K562 (cell line): Measurements from ENCODE around the gene IGF2BP3. TPM values are rescaled to one million over a fixed set of nuclear protein-coding genes. Genes with fewer than 3 reads are reported as not detected.

Experiments used
- ATAC-seq: fragments of 200-7000 bp; cut with Tn5 transposase; 3 replicates; pipeline ENCODE4 v1.9.1; 2020; ENCODE audit warnings: moderate library complexity
- BruUV-seq: library from RNA; stranded (reverse); fragments of 400-500 nt; replicated peaks from 2 replicates; lab custom pipeline; 2021; lab: Mats Ljungman, UMichigan
- CTCF ChIA-PET: fragments of 300-600 bp; formaldehyde crosslinking; extraction: SDS; loops from one replicate; lab custom pipeline; 2021; ENCODE audit warnings: low intra/inter-chr PET ratio; lab: Yijun Ruan, JAX
- POLR2A ChIA-PET: fragments of 300-600, 350-650 bp; sonication (Branson Sonifier 250); formaldehyde crosslinking; extraction: SDS; loops from one replicate; lab custom pipeline; 2021; ENCODE audit warnings: antibody characterized with exemption, inconsistent platforms; lab: Yijun Ruan, JAX
- DNase-seq, 4 experiments: peaks; one replicate each; pipeline versions ENCODE4 v3.0.0 to v3.0.0-alpha.2; 2011 to 2018; ENCODE audit warnings: low spot score in 3 of 4, mixed read lengths in 3 of 4; ENCODE audit errors: extremely low read depth in 1 of 4
- FAIRE-seq: peaks from 2 replicates; lab custom pipeline; 2011; peaks lifted over from hg19 to GRCh38; lab: Jason Lieb, UNC
- H2AFZ ChIP-seq: 2 replicates; pipeline ENCODE4 v1.6.0; 2011; ENCODE audit warnings: low read depth, low read length, control low read depth, inconsistent platforms
- H3K27ac ChIP-seq: fragments of 200-600 bp; 3 replicates; pipeline ENCODE4 v1.8.0; 2011; ENCODE audit warnings: low read depth, mild to moderate bottlenecking, control low read depth, inconsistent platforms, low read length, moderate library complexity, mixed read lengths; ENCODE audit errors: extremely low read depth
- H3K27me3 ChIP-seq, 2 experiments: fragments of 300-600 bp in 1 of 2; 2 replicates in 1 of 2; 3 replicates in 1 of 2; pipeline versions ENCODE4 v1.6.0 to v1.8.0; 2011; ENCODE audit warnings: inconsistent platforms in 2 of 2, low read length in 2 of 2, mild to moderate bottlenecking in 1 of 2, mixed read lengths in 1 of 2, moderate library complexity in 1 of 2; ENCODE audit not compliant: control insufficient read depth in 2 of 2, insufficient read depth in 2 of 2
- H3K36me3 ChIP-seq: fragments of 300-600 bp; 3 replicates; pipeline ENCODE4 v1.8.0; 2011; ENCODE audit warnings: mild to moderate bottlenecking, low read length, inconsistent platforms; ENCODE audit not compliant: control insufficient read depth, insufficient read depth
- H3K4me1 ChIP-seq, 2 experiments: fragments of 200-600 bp in 1 of 2; replicated peaks in 1 of 2; 2 replicates in 1 of 2; 3 replicates in 1 of 2; pipeline versions ENCODE4 v1.5.1 to v1.8.0; 2011; ENCODE audit warnings: inconsistent platforms in 2 of 2, low read length in 2 of 2, mild to moderate bottlenecking in 1 of 2, mixed read lengths in 1 of 2, moderate library complexity in 1 of 2; ENCODE audit not compliant: control insufficient read depth in 2 of 2, insufficient read depth in 2 of 2
- H3K4me2 ChIP-seq: 2 replicates; pipeline ENCODE4 v1.6.1; 2011; ENCODE audit warnings: low read length, control low read depth, inconsistent platforms, mixed read lengths; ENCODE audit not compliant: insufficient read depth
- H3K4me3 ChIP-seq: fragments of 200-600 bp; sonication (generic), shearing (Covaris generic); 2 replicates; pipeline ENCODE4 v1.5.1; 2016; ENCODE audit warnings: control low read depth, inconsistent platforms
- H3K79me2 ChIP-seq: fragments of 200-600 bp; 3 replicates; pipeline ENCODE4 v1.8.0; 2011; ENCODE audit warnings: low read length, inconsistent platforms; ENCODE audit not compliant: control insufficient read depth, insufficient read depth
- H3K9ac ChIP-seq, 2 experiments: 2 replicates each; pipeline versions ENCODE4 v1.6.0 to v1.6.1; 2011; ENCODE audit warnings: low read depth in 2 of 2, low read length in 2 of 2, control low read depth in 1 of 2, inconsistent platforms in 1 of 2, mild to moderate bottlenecking in 1 of 2, mixed read lengths in 1 of 2; ENCODE audit not compliant: insufficient read depth in 1 of 2
- H3K9me1 ChIP-seq: one replicate; pipeline ENCODE4 v1.6.0; 2011; ENCODE audit warnings: inconsistent platforms, mild to moderate bottlenecking, low read length, moderate library complexity; ENCODE audit not compliant: control insufficient read depth, insufficient read depth
- H3K9me3 ChIP-seq: replicated peaks from 2 replicates; pipeline ENCODE4 v1.5.1; 2011; ENCODE audit warnings: low read depth, low read length, inconsistent platforms; ENCODE audit not compliant: control insufficient read depth, insufficient read depth
- H4K20me1 ChIP-seq: replicated peaks from 2 replicates; pipeline ENCODE4 v1.6.1; 2011; ENCODE audit warnings: low read length, inconsistent platforms, mixed read lengths; ENCODE audit not compliant: control insufficient read depth, insufficient read depth
- DDX20 ChIP-seq: fragments of 450-650 bp; IDR thresholded peaks from 2 replicates; pipeline ENCODE4 v1.6.1; 2016; ENCODE audit warnings: missing genetic modification characterization, low read depth, mild to moderate bottlenecking, missing compliant biosample characterization, moderate library complexity
- ETS1 ChIP-seq: conservative IDR thresholded peaks from 2 replicates; pipeline ENCODE4 v1.6.1; 2011; ENCODE audit warnings: low read depth, mild to moderate bottlenecking, low read length; ENCODE audit not compliant: control insufficient read depth
- FOXK2 ChIP-seq, 2 experiments: fragments of 450-650 bp; IDR thresholded peaks in 1 of 2; conservative IDR thresholded peaks in 1 of 2; 2 replicates each; pipeline ENCODE4 v1.6.1; 2016; ENCODE audit warnings: low read depth in 2 of 2, mild to moderate bottlenecking in 1 of 2
- IRF9 ChIP-seq: fragments of 450-650 bp; IDR thresholded peaks from 2 replicates; pipeline ENCODE4 v1.6.1; 2016; ENCODE audit warnings: missing biosample characterization, missing genetic modification characterization
- KLF1 ChIP-seq: fragments of 450-650 bp; IDR thresholded peaks from 2 replicates; pipeline ENCODE4 v1.6.1; 2016; ENCODE audit warnings: missing genetic modification characterization, missing compliant biosample characterization
- MEF2A ChIP-seq: IDR thresholded peaks from 2 replicates; pipeline ENCODE4 v1.6.1; 2011; ENCODE audit warnings: low read depth, mild to moderate bottlenecking, low read length, moderate library complexity; ENCODE audit not compliant: control insufficient read depth
- NFXL1 ChIP-seq: fragments of 450-650 bp; formaldehyde crosslinking; IDR thresholded peaks from 2 replicates; pipeline ENCODE4 v1.4.0; 2021; ENCODE audit warnings: mild to moderate bottlenecking
- POLR3A ChIP-seq: IDR thresholded peaks from 2 replicates; pipeline ENCODE4 v1.6.1; 2011; ENCODE audit warnings: borderline replicate concordance, mild to moderate bottlenecking, moderate library complexity; ENCODE audit not compliant: insufficient read length, insufficient read depth; ENCODE audit errors: extremely low read depth
- SAFB ChIP-seq: fragments of 200-400 bp; formaldehyde crosslinking; IDR thresholded peaks from 2 replicates; pipeline ENCODE4 v1.6.1; 2017; ENCODE audit warnings: low read depth, low read length, borderline replicate concordance
- STAT5A ChIP-seq: IDR thresholded peaks from 2 replicates; pipeline ENCODE4 v1.6.1; 2012; ENCODE audit warnings: low read length, inconsistent platforms, borderline replicate concordance
- ZKSCAN1 ChIP-seq: fragments of 150-350 bp; IDR thresholded peaks from 2 replicates; pipeline ENCODE4 v1.6.1; 2016; ENCODE audit warnings: low read depth, low read length
- ZNF507 ChIP-seq: conservative IDR thresholded peaks from 2 replicates; pipeline ENCODE4 v1.6.1; 2017; ENCODE audit warnings: missing genetic modification characterization, missing compliant biosample characterization
- WGBS: fragments of 100-300 bp; shearing (Covaris generic); methylation state at CpG from one replicate; pipeline ENCODE4 v1.1.6; 2016; ENCODE audit warnings: low coverage, mixed read lengths; ENCODE audit not compliant: insufficient coverage; ENCODE audit errors: missing lambda C conversion rate; 5-methylcytosine and 5-hydroxymethylcytosine counted together
- in situ Hi-C: fragments of 300-500 bp; cut with MboI; formaldehyde crosslinking; loops from 4 replicates; pipeline ENCODE4 v1.15.0; 2018; ENCODE audit warnings: inconsistent platforms, mixed read lengths
- intact Hi-C: fragments of 100-400 bp; cut with micrococcal nuclease; formaldehyde crosslinking; loops from 2 replicates; pipeline ENCODE4 v1.14.2; 2022
- polyA plus RNA-seq, 8 experiments: library from polyadenylated mRNA; depleted of rRNA in 4 of 8; stranded (reverse) in 5 of 8; unstranded in 3 of 8; fragments of >200 nt; fragmentation: Nextera tagmentation in 2 of 8; fragmentation: Illumina TruSeq in 1 of 8; extraction: Ambion mirVana in 2 of 8; extraction: Trizol in 1 of 8; gene quantifications; 2 replicates each; pipeline versions ENCODE4 v1.2.1 to v1.2.3, GENCODE V29; 2011 to 2014; ENCODE audit warnings: inconsistent platforms in 1 of 8, missing spikeins in 1 of 8
- total RNA-seq, 7 experiments: library from RNA; depleted of rRNA in 6 of 7; stranded (reverse); fragments of >200 nt in 6 of 7; fragmentation: Illumina TruSeq in 2 of 7; extraction: Trizol in 2 of 7; gene quantifications; 2 replicates each; pipeline versions ENCODE4 v1.2.1 to v1.2.3, GENCODE V29; 2011 to 2021; ENCODE audit warnings: low replicate concordance in 1 of 7

The IGF2BP3 gene
- total and polyA plus RNA-seq, 9 of the 15 experiments (the other 6 are each of a cell fraction or from before 2014, with no cell fraction given): 8.4 to 88.1 (median 61.2) TPM

- BruUV-seq: no TSS peak
- CTCF ChIA-PET: no interaction called here
- H3K9me1 ChIP-seq: no peaks in the 10 kb centered on the region
- no peak overlapping the region; the same call in 2 of the 3 replicates for H3K27ac ChIP-seq
- DNase-seq: no peak
- in situ Hi-C loops: no loop called here
- no peak overlapping the region for H3K4me2 ChIP-seq
- H3K79me2 ChIP-seq: 0 out of 3 replicates have a peak, but pooled peaks cover 14% of the 10 kb centered on the region
- TF ChIP-seq ZKSCAN1 (0 out of 2 replicates have a peak, but pooled peaks have one; percentile 58), SAFB (no peak), KLF1 (tag) (no peak)
- 77% methylated on average over 4 of the region's 4 CpGs for WGBS
- peaks cover 65% of the 10 kb centered on the region for H3K36me3 ChIP-seq
- POLR2A ChIA-PET: interaction anchor here (1.2 kb wide), 1 partner anchor 25 kb away, joined by 3 read pairs; no protein-coding TSS in a partner anchor
- H3K4me3 ChIP-seq: no peak overlapping the region
- H3K27me3 ChIP-seq: no peaks in the 10 kb centered on the region
- no peaks in the 10 kb centered on the region for H4K20me1 ChIP-seq
- H3K9ac ChIP-seq: no peak overlapping the region
- no peak overlapping the region for H2AFZ ChIP-seq
- FAIRE-seq: no peak
- intact Hi-C loops: no loop called here
- no peaks in the 10 kb centered on the region for H3K4me1 ChIP-seq
- ATAC-seq: peak; percentile 62
- no peaks in the 10 kb centered on the region for H3K9me3 ChIP-seq
Measured at GRCh38 chr7:23397241-23397640, 73.0 kb downstream of the IGF2BP3 start.

GRCh38 chr7:23396222-23397015 lies 73.9 kb downstream of the IGF2BP3 start:
- intact Hi-C loops (no loop called here), in situ Hi-C loops (no loop called here)
- no peaks in the 10 kb centered on the region for H4K20me1 ChIP-seq
- H3K4me1 ChIP-seq: no peaks in the 10 kb centered on the region
- DNase-seq: no peak
- no peak overlapping the region for H3K9ac ChIP-seq
- FAIRE-seq: no peak
- ChIA-PET POLR2A (interaction anchor here (1.2 kb wide), 1 partner anchor 25 kb away, joined by 3 read pairs; no protein-coding TSS in a partner anchor), CTCF (no interaction called here)
- H3K36me3 ChIP-seq: peaks cover 65% of the 10 kb centered on the region; the same call in 2 of the 3 replicates
- no TSS peak for BruUV-seq
- H3K9me3 ChIP-seq: no peaks in the 10 kb centered on the region
- H3K79me2 ChIP-seq: peaks cover 14% of the 10 kb centered on the region; the same call in 1 of the 3 replicates
- H2AFZ ChIP-seq: no peak overlapping the region
- H3K9me1 ChIP-seq: no peaks in the 10 kb centered on the region
- H3K27ac ChIP-seq: no peak overlapping the region
- no peaks in the 10 kb centered on the region for H3K27me3 ChIP-seq
- no peak for ATAC-seq
- no peak overlapping the region for H3K4me2 ChIP-seq
- WGBS: 95% methylated on average over 3 of the region's 3 CpGs
- no peak overlapping the region for H3K4me3 ChIP-seq
- TF ChIP-seq MEF2A (no peak), POLR3A (no peak), ETS1 (no peak), STAT5A (no peak), DDX20 (no peak), NFXL1 (CRISPR knock-in tag) (no peak), ZNF507 (no peak), IRF9 (no peak), FOXK2 (conservative IDR thresholded peaks at IDR 0.05 in 1 of 2, IDR thresholded peaks at IDR 0.05 in 1 of 2; ENCODE audit: low read depth in 2 of 2) (no peak)
